HCT116 (cell line): Measurements from ENCODE around the gene TPD52L2. TPM values are rescaled to one million over a fixed set of nuclear protein-coding genes. Genes with fewer than 3 reads are reported as not detected.

Experiments used
- ATAC-seq: fragments of 200-7000 bp; cut with Tn5 transposase; 2 replicates; pipeline ENCODE4 v1.9.1; 2020; ENCODE audit warnings: mild to moderate bottlenecking, moderate library complexity
- BruUV-seq: library from RNA; stranded (reverse); fragments of 400-500 nt; replicated peaks from 2 replicates; lab custom pipeline; 2021; lab: Mats Ljungman, UMichigan
- CTCF ChIA-PET: fragments of 300-600 bp; sonication (Branson Sonifier 250); formaldehyde crosslinking; loops from one replicate; lab custom pipeline; 2021; ENCODE audit warnings: antibody characterized with exemption; lab: Charles Lee
- POLR2A ChIA-PET: fragments of 300-600, 350-600 bp; sonication (Branson Sonifier 250); formaldehyde crosslinking; loops from one replicate; lab custom pipeline; 2021; ENCODE audit warnings: antibody characterized with exemption; lab: Charles Lee
- RAD21 ChIA-PET, 2 experiments: fragments of 300-600 bp; sonication (Branson Sonifier 250); formaldehyde crosslinking; loops; one replicate each; lab custom pipeline; 2023; ENCODE audit warnings: low total read pairs in 2 of 2; ENCODE audit not compliant: uncharacterized antibody in 2 of 2, unreplicated experiment in 2 of 2, low non-redundant PET in 1 of 2; lab: Charles Lee
- DNase-seq: peaks from one replicate; pipeline ENCODE4 v3.0.0-alpha.2; 2010; ENCODE audit warnings: low read depth, low spot score
- H2AFZ ChIP-seq: fragments of 200-600 bp; shearing (Covaris generic), sonication (generic); 2 replicates; pipeline ENCODE4 v1.6.1; 2017; ENCODE audit warnings: low read depth, mixed run types, mixed read lengths, antibody characterized with exemption, low read length; ENCODE audit not compliant: poor library complexity, severe bottlenecking
- H3K27ac ChIP-seq: 2 replicates; pipeline ENCODE4 v1.5.1; 2012; ENCODE audit warnings: low read depth, low read length
- H3K27me3 ChIP-seq: fragments of 200-600 bp; sonication (generic); 2 replicates; pipeline ENCODE4 v1.6.1; 2016; ENCODE audit warnings: mixed run types, low read length, mixed read lengths; ENCODE audit not compliant: insufficient read depth
- H3K36me3 ChIP-seq, 2 experiments: fragments of 200-500 bp in 1 of 2; fragments of 200-600 bp in 1 of 2; sonication (Bioruptor generic) in 1 of 2; sonication (generic) in 1 of 2; 2 replicates each; pipeline versions ENCODE4 v1.5.1 to v1.6.1; 2014 to 2016; ENCODE audit warnings: low read length in 2 of 2, inconsistent platforms in 1 of 2, mixed read lengths in 1 of 2, mixed run types in 1 of 2; ENCODE audit not compliant: insufficient read depth in 2 of 2, control insufficient read depth in 1 of 2
- H3K4me1 ChIP-seq, 2 experiments: fragments of 200-600 bp in 1 of 2; sonication (generic) in 1 of 2; 2 replicates each; pipeline versions ENCODE4 v1.5.1 to v1.6.1; 2012 to 2017; ENCODE audit warnings: low read length in 2 of 2, inconsistent platforms in 1 of 2, mild to moderate bottlenecking in 1 of 2, mixed read lengths in 1 of 2, mixed run types in 1 of 2, moderate library complexity in 1 of 2; ENCODE audit not compliant: insufficient read depth in 2 of 2, control insufficient read depth in 1 of 2
- H3K4me2 ChIP-seq: fragments of 200-600 bp; sonication (generic); 2 replicates; pipeline ENCODE4 v1.6.1; 2017; ENCODE audit warnings: mixed run types, low read length, mixed read lengths
- H3K4me3 ChIP-seq, 2 experiments: fragments of 200-600 bp in 1 of 2; sonication (generic) in 1 of 2; replicated peaks in 1 of 2; 2 replicates each; pipeline ENCODE4 v1.5.1; 2011 to 2016; ENCODE audit warnings: low read length in 2 of 2, control low read depth in 1 of 2, low read depth in 1 of 2, mild to moderate bottlenecking in 1 of 2, mixed read lengths in 1 of 2, mixed run types in 1 of 2
- H3K79me2 ChIP-seq: fragments of 200-600 bp; sonication (generic); 2 replicates; pipeline ENCODE4 v1.6.1; 2017; ENCODE audit warnings: mild to moderate bottlenecking, mixed run types, low read length, moderate library complexity, mixed read lengths; ENCODE audit not compliant: insufficient read depth
- H3K9ac ChIP-seq: fragments of 200-600 bp; sonication (generic); 2 replicates; pipeline ENCODE4 v1.6.1; 2016; ENCODE audit warnings: low read length, mixed read lengths
- H3K9me2 ChIP-seq: fragments of 200-600 bp; sonication (generic), shearing (Covaris generic); 2 replicates; pipeline ENCODE4 v1.6.1; 2017; ENCODE audit warnings: mixed run types, mild to moderate bottlenecking, moderate library complexity; ENCODE audit not compliant: insufficient read depth
- H3K9me3 ChIP-seq, 2 experiments: fragments of 200-500 bp in 1 of 2; fragments of 200-600 bp in 1 of 2; sonication (Bioruptor generic) in 1 of 2; sonication (generic) in 1 of 2; 2 replicates each; pipeline ENCODE4 v1.6.1; 2014 to 2017; ENCODE audit warnings: low read length in 2 of 2, mixed read lengths in 2 of 2, inconsistent platforms in 1 of 2, low read depth in 1 of 2, mild to moderate bottlenecking in 1 of 2, mixed run types in 1 of 2, moderate library complexity in 1 of 2; ENCODE audit not compliant: control insufficient read depth in 1 of 2, insufficient read depth in 1 of 2
- H4K20me1 ChIP-seq: fragments of 200-600 bp; sonication (generic), shearing (Covaris generic); 2 replicates; pipeline ENCODE4 v1.6.1; 2017; ENCODE audit warnings: mixed run types, mild to moderate bottlenecking, moderate library complexity; ENCODE audit not compliant: insufficient read depth
- ATF3 ChIP-seq: IDR thresholded peaks from 2 replicates; pipeline ENCODE4 v1.6.1; 2012
- CBX3 ChIP-seq: IDR thresholded peaks from 2 replicates; pipeline ENCODE4 v1.6.1; 2012; ENCODE audit warnings: low read depth
- CEBPB ChIP-seq: IDR thresholded peaks from 2 replicates; pipeline ENCODE4 v1.6.1; 2012; ENCODE audit warnings: low read depth
- CTCF ChIP-seq, 3 experiments: fragments of 200-600 bp in 1 of 3; sonication (generic) in 1 of 3; IDR thresholded peaks in 2 of 3; conservative IDR thresholded peaks in 1 of 3; 2 replicates each; pipeline ENCODE4 v1.5.1; 2012 to 2017; ENCODE audit warnings: low read depth in 2 of 3, low read length in 2 of 3, antibody characterized with exemption in 1 of 3, borderline replicate concordance in 1 of 3, control low read depth in 1 of 3, mild to moderate bottlenecking in 1 of 3, mixed read lengths in 1 of 3, mixed run types in 1 of 3, moderate library complexity in 1 of 3; ENCODE audit not compliant: insufficient read depth in 1 of 3
- EGR1 ChIP-seq: IDR thresholded peaks from 2 replicates; pipeline ENCODE4 v1.6.1; 2012; ENCODE audit warnings: low read depth
- ELF1 ChIP-seq: IDR thresholded peaks from 2 replicates; pipeline ENCODE4 v1.6.1; 2012; ENCODE audit warnings: low read depth, borderline replicate concordance
- EZH2phosphoT487 ChIP-seq: fragments of 200-600 bp; IDR thresholded peaks from 2 replicates; pipeline ENCODE4 v1.6.1; 2018; ENCODE audit warnings: antibody characterized with exemption, borderline replicate concordance
- JUND ChIP-seq: IDR thresholded peaks from 2 replicates; pipeline ENCODE4 v1.6.1; 2012
- POLR2A ChIP-seq: IDR thresholded peaks from 2 replicates; pipeline ENCODE4 v1.7.0; 2011; ENCODE audit warnings: borderline replicate concordance; ENCODE audit not compliant: insufficient read depth, insufficient read length; ENCODE audit errors: extremely low read depth
- POLR2AphosphoS5 ChIP-seq: IDR thresholded peaks from 2 replicates; pipeline ENCODE4 v1.6.1; 2011; ENCODE audit warnings: mild to moderate bottlenecking, low read depth, low read length, moderate library complexity
- REST ChIP-seq: IDR thresholded peaks from 2 replicates; pipeline ENCODE4 v1.6.1; 2012; ENCODE audit warnings: low read depth
- SIN3A ChIP-seq: IDR thresholded peaks from 2 replicates; pipeline ENCODE4 v1.6.1; 2012; ENCODE audit warnings: low read depth
- SP1 ChIP-seq: IDR thresholded peaks from 2 replicates; pipeline ENCODE4 v1.6.1; 2012; ENCODE audit warnings: low read depth
- TCF7L2 ChIP-seq: IDR thresholded peaks from 2 replicates; pipeline ENCODE4 v1.7.0; 2011; ENCODE audit warnings: borderline replicate concordance, inconsistent platforms; ENCODE audit not compliant: insufficient read depth, insufficient read length; ENCODE audit errors: extremely low read depth
- ZNF274 ChIP-seq: fragments of 200-500 bp; sonication (Bioruptor generic); IDR thresholded peaks from 2 replicates; pipeline ENCODE4 v1.6.1; 2014; ENCODE audit warnings: mild to moderate bottlenecking, low read depth, low read length, inconsistent platforms
- intact Hi-C: fragments of 100-400 bp; cut with micrococcal nuclease; formaldehyde crosslinking; loops from 2 replicates; pipeline ENCODE4 v1.10.0; 2022
- total RNA-seq: library from RNA; stranded (reverse); gene quantifications from one replicate; pipeline ENCODE4 v1.2.1, GENCODE V29; 2021; ENCODE audit not compliant: unreplicated experiment
- TF ChIP-seq, protein P1 (sequence below): IDR thresholded peaks from 2 replicates; pipeline ENCODE4 v1.6.1; 2012

TPD52L2 gene
- total RNA-seq, 1 experiment from 2014 or later, result 149 TPM

- Histone ChIP-seq H3K27me3 (no peaks in the 10 kb centered on the region), H3K9me2 (no peaks in the 10 kb centered on the region), H3K4me1 (no peaks in the 10 kb centered on the region), H3K9me3 (no peaks in the 10 kb centered on the region), H3K4me2 (no peak overlapping the region), H4K20me1 (no peaks in the 10 kb centered on the region), H3K79me2 (peaks cover 71% of the 10 kb centered on the region), H3K36me3 (peaks cover 10 to 12% of the 10 kb centered on the region in 2 experiments), H3K9ac (no peak overlapping the region), H3K4me3 (no peak overlapping the region), H2AFZ (no peak overlapping the region), H3K27ac (no peak overlapping the region)
- no TSS peak for BruUV-seq
- ChIA-PET RAD21 (no interaction called here), POLR2A (no interaction called here), CTCF (no interaction called here)
- DNase-seq, result no peak
- intact Hi-C loops, result no loop called here
- ATAC-seq, result no peak
- TF ChIP-seq REST, result no peak
- no peak for TF ChIP-seq CEBPB
- TF ChIP-seq CBX3, result no peak
- no peak for TF ChIP-seq SP1
- TF ChIP-seq POLR2A, result no peak
- no peak for TF ChIP-seq ZNF274
- TF ChIP-seq JUND, result no peak
- TF ChIP-seq ELF1, result no peak
- TF ChIP-seq POLR2AphosphoS5, result no peak
- no peak for TF ChIP-seq TCF7L2
- no peak for TF ChIP-seq ATF3
- TF ChIP-seq EZH2phosphoT487, result no peak
- no peak for TF ChIP-seq EGR1
- no peak for TF ChIP-seq SIN3A
- TF ChIP-seq, protein P1, sequence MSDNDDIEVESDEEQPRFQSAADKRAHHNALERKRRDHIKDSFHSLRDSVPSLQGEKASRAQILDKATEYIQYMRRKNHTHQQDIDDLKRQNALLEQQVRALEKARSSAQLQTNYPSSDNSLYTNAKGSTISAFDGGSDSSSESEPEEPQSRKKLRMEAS, result no peak
- TF ChIP-seq CTCF (IDR thresholded peaks at IDR 0.05 in 2 of 3, conservative IDR thresholded peaks at IDR 0.05 in 1 of 3; ENCODE audit: borderline replicate concordance in 1 of 3, insufficient read depth in 1 of 3, low read depth in 2 of 3, low read length in 2 of 3), result no peak
Observed at GRCh38 chr20:63923651-63924050, 58.6 kb downstream of the TPD52L2 start.
